ENCODE measurements around the gene RPAP3.
A peak's percentile ranks its signal among the peaks of the same experiment; 100 is the strongest.

RPAP3 gene

GRCh38 chr12:47748899-47749298 lies 43.1 kb upstream of the RPAP3 start:
- H3K36me3 ChIP-seq (ENCODE audit: control insufficient read depth, insufficient read depth, low read length): no peaks in the 10 kb centered on the region
- peaks cover 51% of the 10 kb centered on the region for H3K4me1 ChIP-seq
- H3K4me2 ChIP-seq (ENCODE audit: low read length): no peak overlapping the region
- no peak overlapping the region for H3K27ac ChIP-seq
- H3K9me3 ChIP-seq (ENCODE audit: control insufficient read depth, low read length): no peaks in the 10 kb centered on the region
- no peak for TF ChIP-seq CTCF (IDR thresholded peaks at IDR 0.05)
- no peak overlapping the region for H2AFZ ChIP-seq
- no peaks in the 10 kb centered on the region for H3K27me3 ChIP-seq (ENCODE audit: control insufficient read depth, insufficient read depth, low read length)
- no peak overlapping the region for H3K4me3 ChIP-seq (ENCODE audit: low read depth, low read length)
- H3K9ac ChIP-seq: no peak overlapping the region
- H3K79me2 ChIP-seq: peaks cover 7% of the 10 kb centered on the region

DNA sequence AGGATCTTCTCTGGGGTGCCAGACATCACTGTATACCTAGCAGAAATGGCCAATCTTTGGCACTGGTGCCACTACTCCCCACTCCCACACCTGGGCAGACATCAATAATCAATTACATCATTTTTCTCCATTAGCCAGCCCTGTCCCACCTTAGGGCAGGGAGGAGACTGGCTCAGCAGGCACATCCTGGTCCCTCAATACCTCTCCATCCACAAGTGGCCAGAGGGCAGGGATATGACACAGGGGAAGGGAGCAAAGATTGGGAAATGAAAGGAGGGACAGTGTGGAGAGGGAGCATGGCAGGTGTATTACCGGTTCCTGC lies 42.6 kb upstream of the RPAP3 start:
- Histone ChIP-seq H2AFZ (no peak overlapping the region), H3K9ac (no peak overlapping the region), H3K27ac (no peak overlapping the region), H3K4me1 (peaks cover 50% of the 10 kb centered on the region), H3K4me2 (ENCODE audit: low read length) (no peak overlapping the region), H3K9me3 (ENCODE audit: control insufficient read depth, low read length) (no peaks in the 10 kb centered on the region), H3K36me3 (ENCODE audit: control insufficient read depth, insufficient read depth, low read length) (no peaks in the 10 kb centered on the region), H3K4me3 (ENCODE audit: low read depth, low read length) (no peak overlapping the region), H3K27me3 (ENCODE audit: control insufficient read depth, insufficient read depth, low read length) (no peaks in the 10 kb centered on the region), H3K79me2 (peaks cover 4% of the 10 kb centered on the region)
- no peak for TF ChIP-seq CTCF (IDR thresholded peaks at IDR 0.05)

DNA sequence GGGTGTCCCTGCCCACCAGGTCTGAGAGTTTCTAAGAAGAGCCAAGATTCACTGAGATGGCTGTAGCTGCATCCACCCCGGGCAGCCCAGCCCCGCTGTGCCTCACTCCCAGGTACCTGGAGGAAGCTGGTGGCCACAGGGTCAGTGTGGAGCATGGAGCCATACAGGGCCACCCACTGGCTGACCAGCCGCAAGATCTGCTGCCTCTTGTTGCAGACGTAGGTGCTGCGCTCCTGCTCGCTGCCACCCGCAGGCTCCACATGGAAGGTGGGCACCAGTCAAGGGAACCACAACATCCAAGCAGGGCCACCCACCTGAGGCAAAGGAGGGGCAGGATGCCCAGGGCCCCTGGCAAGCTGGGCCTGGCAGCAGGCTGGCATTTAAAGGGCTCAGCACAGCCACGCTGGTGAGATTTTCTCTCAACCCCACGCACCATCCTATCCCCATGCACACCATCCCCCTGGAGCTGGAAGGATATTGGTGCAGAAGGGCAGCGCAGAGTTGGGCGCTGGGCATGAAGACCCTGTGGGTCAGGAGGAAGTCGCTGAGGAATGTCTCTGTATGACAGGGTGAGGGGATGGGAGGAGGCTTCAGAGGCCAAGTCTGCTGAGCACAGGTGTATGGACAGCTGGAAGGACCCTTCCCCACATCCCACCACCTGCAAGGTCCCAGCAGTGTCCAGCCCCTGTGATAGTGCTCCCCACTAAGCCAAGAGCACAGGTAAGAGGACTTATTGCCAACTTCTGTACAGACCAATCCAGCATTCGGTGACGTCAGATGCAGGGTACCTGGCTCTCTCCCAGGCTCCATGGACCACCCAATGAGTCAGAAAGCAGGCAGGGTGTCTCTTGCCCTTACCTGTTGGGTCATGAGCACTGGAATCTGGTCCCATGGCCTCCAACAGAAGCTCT lies 42.0 kb upstream of the RPAP3 start:
- no peak overlapping the region for H2AFZ ChIP-seq
- no peak overlapping the region for H3K4me3 ChIP-seq (ENCODE audit: low read depth, low read length)
- peaks cover 47% of the 10 kb centered on the region for H3K4me1 ChIP-seq
- no peak overlapping the region for H3K4me2 ChIP-seq (ENCODE audit: low read length)
- no peaks in the 10 kb centered on the region for H3K9me3 ChIP-seq (ENCODE audit: control insufficient read depth, low read length)
- no peaks in the 10 kb centered on the region for H3K36me3 ChIP-seq (ENCODE audit: control insufficient read depth, insufficient read depth, low read length)
- no peaks in the 10 kb centered on the region for H3K27me3 ChIP-seq (ENCODE audit: control insufficient read depth, insufficient read depth, low read length)
- no peak overlapping the region for H3K9ac ChIP-seq
- TF ChIP-seq CTCF (IDR thresholded peaks at IDR 0.05): no peak
- no peak overlapping the region for H3K27ac ChIP-seq
- peaks cover 5% of the 10 kb centered on the region for H3K79me2 ChIP-seq

GRCh38 chr12:47747126-47747525 lies 41.3 kb upstream of the RPAP3 start:
- H2AFZ ChIP-seq: no peak overlapping the region
- no peaks in the 10 kb centered on the region for H3K27me3 ChIP-seq (ENCODE audit: control insufficient read depth, insufficient read depth, low read length)
- no peak overlapping the region for H3K9ac ChIP-seq
- H3K9me3 ChIP-seq (ENCODE audit: control insufficient read depth, low read length): no peaks in the 10 kb centered on the region
- peaks cover 41% of the 10 kb centered on the region for H3K4me1 ChIP-seq
- H3K4me2 ChIP-seq (ENCODE audit: low read length): no peak overlapping the region
- H3K36me3 ChIP-seq (ENCODE audit: control insufficient read depth, insufficient read depth, low read length): no peaks in the 10 kb centered on the region
- H3K27ac ChIP-seq: peak overlapping the region; percentile 99
- no peak overlapping the region for H3K4me3 ChIP-seq (ENCODE audit: low read depth, low read length)
- peaks cover 9% of the 10 kb centered on the region for H3K79me2 ChIP-seq
- no peak for TF ChIP-seq CTCF (IDR thresholded peaks at IDR 0.05)

DNA sequence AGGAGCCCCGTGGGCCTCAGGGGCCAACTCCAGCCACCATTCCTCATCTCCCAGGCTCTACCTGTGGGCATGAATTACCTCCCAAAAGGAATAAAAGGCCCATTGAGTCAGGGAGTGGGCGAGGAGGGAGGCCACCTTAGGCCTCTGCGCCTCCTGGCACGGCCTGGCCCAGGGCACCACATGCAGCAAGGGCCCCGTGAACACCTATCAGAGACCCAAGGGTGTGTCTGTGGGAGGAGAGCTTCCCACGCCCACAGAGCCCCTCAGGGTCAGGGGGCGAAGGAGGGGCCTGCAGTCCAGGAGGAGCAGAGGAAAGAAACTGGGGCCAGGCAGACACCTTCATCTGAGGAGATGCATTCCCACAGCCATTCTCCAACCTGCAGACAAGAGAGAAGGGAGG lies 40.7 kb upstream of the RPAP3 start:
- H3K36me3 ChIP-seq (ENCODE audit: control insufficient read depth, insufficient read depth, low read length): no peaks in the 10 kb centered on the region
- H3K4me1 ChIP-seq: peaks cover 39% of the 10 kb centered on the region

More for the DNA sequence above, 40.7 kb upstream of the RPAP3 start:
- Histone ChIP-seq H3K27ac (peak overlapping the region; percentile 99), H3K4me3 (ENCODE audit: low read depth, low read length) (no peak overlapping the region), H3K27me3 (ENCODE audit: control insufficient read depth, insufficient read depth, low read length) (no peaks in the 10 kb centered on the region), H3K4me2 (ENCODE audit: low read length) (no peak overlapping the region), H3K79me2 (peaks cover 6% of the 10 kb centered on the region), H3K9ac (no peak overlapping the region), H2AFZ (no peak overlapping the region), H3K9me3 (ENCODE audit: control insufficient read depth, low read length) (no peaks in the 10 kb centered on the region)
- TF ChIP-seq CTCF (IDR thresholded peaks at IDR 0.05): no peak
